Uterus (tissue), 2 donors: ENCODE results near the gene TEPSIN.

Experiments used
- POLR2A ChIP-seq, 2 donors: fragments of 450-650 bp; IDR thresholded peaks; one replicate each; pipeline ENCODE4 v1.6.1; 2016; ENCODE audit warnings: antibody characterized with exemption in 2 of 2, mild to moderate bottlenecking in 1 of 2, moderate library complexity in 1 of 2
- TF ChIP-seq, protein P1 (sequence below), 4 experiments: fragments of 200-600 bp in 2 of 4; fragments of 450-650 bp in 2 of 4; sonication (generic) in 2 of 4; IDR thresholded peaks; one replicate each; pipeline ENCODE4 v1.5.1; 2016 to 2019; ENCODE audit warnings: antibody characterized with exemption in 4 of 4, mild to moderate bottlenecking in 2 of 4, moderate library complexity in 1 of 4

DNA sequence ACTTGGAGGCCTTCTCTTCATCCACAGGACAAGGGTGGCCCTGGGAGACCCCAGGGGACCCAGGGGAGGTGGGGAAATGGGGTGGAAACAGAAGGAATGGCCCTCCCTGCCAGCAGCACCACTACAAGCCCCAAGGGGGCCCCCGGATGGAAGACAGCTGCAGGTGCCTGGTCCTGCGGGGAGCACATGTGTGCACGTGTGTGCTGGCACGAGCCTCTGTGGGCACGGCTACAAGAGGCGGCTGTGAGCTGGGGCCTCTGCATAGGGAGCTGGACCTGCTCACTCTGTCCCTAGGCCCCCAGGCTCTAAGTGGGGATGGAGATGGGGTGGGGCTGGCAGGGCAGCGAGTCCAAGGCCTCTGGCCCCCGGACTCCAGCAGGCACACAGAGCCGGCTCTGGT, 59.6 kb downstream of the TEPSIN start:
- TF ChIP-seq, protein P1, sequence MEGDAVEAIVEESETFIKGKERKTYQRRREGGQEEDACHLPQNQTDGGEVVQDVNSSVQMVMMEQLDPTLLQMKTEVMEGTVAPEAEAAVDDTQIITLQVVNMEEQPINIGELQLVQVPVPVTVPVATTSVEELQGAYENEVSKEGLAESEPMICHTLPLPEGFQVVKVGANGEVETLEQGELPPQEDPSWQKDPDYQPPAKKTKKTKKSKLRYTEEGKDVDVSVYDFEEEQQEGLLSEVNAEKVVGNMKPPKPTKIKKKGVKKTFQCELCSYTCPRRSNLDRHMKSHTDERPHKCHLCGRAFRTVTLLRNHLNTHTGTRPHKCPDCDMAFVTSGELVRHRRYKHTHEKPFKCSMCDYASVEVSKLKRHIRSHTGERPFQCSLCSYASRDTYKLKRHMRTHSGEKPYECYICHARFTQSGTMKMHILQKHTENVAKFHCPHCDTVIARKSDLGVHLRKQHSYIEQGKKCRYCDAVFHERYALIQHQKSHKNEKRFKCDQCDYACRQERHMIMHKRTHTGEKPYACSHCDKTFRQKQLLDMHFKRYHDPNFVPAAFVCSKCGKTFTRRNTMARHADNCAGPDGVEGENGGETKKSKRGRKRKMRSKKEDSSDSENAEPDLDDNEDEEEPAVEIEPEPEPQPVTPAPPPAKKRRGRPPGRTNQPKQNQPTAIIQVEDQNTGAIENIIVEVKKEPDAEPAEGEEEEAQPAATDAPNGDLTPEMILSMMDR (IDR thresholded peaks at IDR 0.05), result no peak
- no peak for TF ChIP-seq POLR2A (IDR thresholded peaks at IDR 0.05)
